ENCODE results near the gene LPAR1. TPM values are rescaled to one million over a fixed set of nuclear protein-coding genes. Genes with fewer than 3 reads are reported as not detected.

LPAR1 gene
- total and polyA plus RNA-seq, 10 of the 15 experiments (the other 5 are each of a cell fraction or from before 2014, with no cell fraction given) = 3.3 to 12.9 (median 8.4) TPM

DNA sequence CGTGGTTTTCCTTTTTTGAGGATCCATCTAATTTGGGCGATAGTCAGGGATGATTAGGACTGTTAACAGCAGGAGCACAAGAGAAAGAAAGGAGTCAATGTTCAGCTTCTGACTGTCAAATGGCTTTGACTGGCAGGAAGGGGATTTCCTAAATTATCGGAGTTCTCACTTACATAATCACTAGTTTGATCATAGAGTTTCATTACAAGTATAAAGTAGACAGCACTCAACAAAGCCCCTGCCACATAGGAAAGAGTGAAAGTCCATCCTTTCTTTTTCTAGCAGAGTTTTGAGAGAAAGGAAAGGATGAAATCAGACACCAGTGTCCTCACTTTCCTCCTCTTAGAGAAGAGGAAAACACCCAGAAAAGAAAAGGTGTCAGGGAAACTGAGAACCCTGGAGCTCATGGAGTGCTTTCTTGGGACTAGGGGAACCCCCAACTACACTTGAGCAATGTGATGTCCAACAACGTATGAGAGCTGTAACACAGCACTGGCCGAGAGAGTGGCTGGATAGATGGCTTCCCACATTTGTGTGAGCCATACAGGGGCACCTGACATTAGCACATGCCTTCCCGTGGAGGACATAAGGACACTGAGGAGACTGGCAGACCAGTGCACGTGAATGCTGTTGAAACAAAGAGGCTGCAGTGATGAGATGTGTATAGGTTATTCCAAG, 26.0 kb upstream of the LPAR1 start (continued):
- peak in 1 of 2 experiments; percentile 66; a peak in 1 of 4 replicates for TF ChIP-seq EP300 (IDR thresholded peaks at IDR 0.05; ENCODE audit: borderline replicate concordance in 1 of 2, control insufficient read depth in 1 of 2, low read depth in 2 of 2, low read length in 2 of 2)
- TF ChIP-seq MTA2 (IDR thresholded peaks at IDR 0.05; ENCODE audit: low read depth) = peak; percentile 81
- peak; percentile 85 for TF ChIP-seq EED (IDR thresholded peaks at IDR 0.05; ENCODE audit: low read depth)
- TF ChIP-seq DPF2 (IDR thresholded peaks at IDR 0.05) = peak; percentile 89; the same call in 1 of the 2 replicates
- no peak for TF ChIP-seq SP1 (IDR thresholded peaks at IDR 0.05; ENCODE audit: low read depth, low read length)
- TF ChIP-seq CBFB (IDR thresholded peaks at IDR 0.05; ENCODE audit: low read depth) = no peak
- TF ChIP-seq, protein P1, sequence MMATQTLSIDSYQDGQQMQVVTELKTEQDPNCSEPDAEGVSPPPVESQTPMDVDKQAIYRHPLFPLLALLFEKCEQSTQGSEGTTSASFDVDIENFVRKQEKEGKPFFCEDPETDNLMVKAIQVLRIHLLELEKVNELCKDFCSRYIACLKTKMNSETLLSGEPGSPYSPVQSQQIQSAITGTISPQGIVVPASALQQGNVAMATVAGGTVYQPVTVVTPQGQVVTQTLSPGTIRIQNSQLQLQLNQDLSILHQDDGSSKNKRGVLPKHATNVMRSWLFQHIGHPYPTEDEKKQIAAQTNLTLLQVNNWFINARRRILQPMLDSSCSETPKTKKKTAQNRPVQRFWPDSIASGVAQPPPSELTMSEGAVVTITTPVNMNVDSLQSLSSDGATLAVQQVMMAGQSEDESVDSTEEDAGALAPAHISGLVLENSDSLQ (IDR thresholded peaks at IDR 0.05) = peak; percentile 94
- TF ChIP-seq NFIC (IDR thresholded peaks at IDR 0.05; ENCODE audit: low read depth, low read length) = peak; percentile 38; the same call in 1 of the 2 replicates
- TF ChIP-seq HCFC1 (IDR thresholded peaks at IDR 0.05; ENCODE audit: low read length) = no peak
- TF ChIP-seq CBX5 (IDR thresholded peaks at IDR 0.05; ENCODE audit: low read depth) = no peak
- TF ChIP-seq CHD4 (IDR thresholded peaks at IDR 0.05) = no peak
- no peak for TF ChIP-seq STAT1 (conservative IDR thresholded peaks at IDR 0.05)
- TF ChIP-seq FOXM1 (IDR thresholded peaks at IDR 0.05; ENCODE audit: low read depth, low read length) = peak; percentile 35; the same call in 1 of the 2 replicates
- peak; percentile 54 for TF ChIP-seq NBN (IDR thresholded peaks at IDR 0.05)
- no peak for TF ChIP-seq SMARCA5 (IDR thresholded peaks at IDR 0.05)
- TF ChIP-seq LARP7 (IDR thresholded peaks at IDR 0.05) = peak; percentile 44; the same call in 1 of the 2 replicates
- TF ChIP-seq, protein P2, sequence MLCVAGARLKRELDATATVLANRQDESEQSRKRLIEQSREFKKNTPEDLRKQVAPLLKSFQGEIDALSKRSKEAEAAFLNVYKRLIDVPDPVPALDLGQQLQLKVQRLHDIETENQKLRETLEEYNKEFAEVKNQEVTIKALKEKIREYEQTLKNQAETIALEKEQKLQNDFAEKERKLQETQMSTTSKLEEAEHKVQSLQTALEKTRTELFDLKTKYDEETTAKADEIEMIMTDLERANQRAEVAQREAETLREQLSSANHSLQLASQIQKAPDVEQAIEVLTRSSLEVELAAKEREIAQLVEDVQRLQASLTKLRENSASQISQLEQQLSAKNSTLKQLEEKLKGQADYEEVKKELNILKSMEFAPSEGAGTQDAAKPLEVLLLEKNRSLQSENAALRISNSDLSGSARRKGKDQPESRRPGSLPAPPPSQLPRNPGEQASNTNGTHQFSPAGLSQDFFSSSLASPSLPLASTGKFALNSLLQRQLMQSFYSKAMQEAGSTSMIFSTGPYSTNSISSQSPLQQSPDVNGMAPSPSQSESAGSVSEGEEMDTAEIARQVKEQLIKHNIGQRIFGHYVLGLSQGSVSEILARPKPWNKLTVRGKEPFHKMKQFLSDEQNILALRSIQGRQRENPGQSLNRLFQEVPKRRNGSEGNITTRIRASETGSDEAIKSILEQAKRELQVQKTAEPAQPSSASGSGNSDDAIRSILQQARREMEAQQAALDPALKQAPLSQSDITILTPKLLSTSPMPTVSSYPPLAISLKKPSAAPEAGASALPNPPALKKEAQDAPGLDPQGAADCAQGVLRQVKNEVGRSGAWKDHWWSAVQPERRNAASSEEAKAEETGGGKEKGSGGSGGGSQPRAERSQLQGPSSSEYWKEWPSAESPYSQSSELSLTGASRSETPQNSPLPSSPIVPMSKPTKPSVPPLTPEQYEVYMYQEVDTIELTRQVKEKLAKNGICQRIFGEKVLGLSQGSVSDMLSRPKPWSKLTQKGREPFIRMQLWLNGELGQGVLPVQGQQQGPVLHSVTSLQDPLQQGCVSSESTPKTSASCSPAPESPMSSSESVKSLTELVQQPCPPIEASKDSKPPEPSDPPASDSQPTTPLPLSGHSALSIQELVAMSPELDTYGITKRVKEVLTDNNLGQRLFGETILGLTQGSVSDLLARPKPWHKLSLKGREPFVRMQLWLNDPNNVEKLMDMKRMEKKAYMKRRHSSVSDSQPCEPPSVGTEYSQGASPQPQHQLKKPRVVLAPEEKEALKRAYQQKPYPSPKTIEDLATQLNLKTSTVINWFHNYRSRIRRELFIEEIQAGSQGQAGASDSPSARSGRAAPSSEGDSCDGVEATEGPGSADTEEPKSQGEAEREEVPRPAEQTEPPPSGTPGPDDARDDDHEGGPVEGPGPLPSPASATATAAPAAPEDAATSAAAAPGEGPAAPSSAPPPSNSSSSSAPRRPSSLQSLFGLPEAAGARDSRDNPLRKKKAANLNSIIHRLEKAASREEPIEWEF (IDR thresholded peaks at IDR 0.05; ENCODE audit: insufficient replicate concordance, low read depth, low read length) = no peak
- TF ChIP-seq SREBF1 (IDR thresholded peaks at IDR 0.05; ENCODE audit: low read length) = no peak
- TF ChIP-seq, protein P3, sequence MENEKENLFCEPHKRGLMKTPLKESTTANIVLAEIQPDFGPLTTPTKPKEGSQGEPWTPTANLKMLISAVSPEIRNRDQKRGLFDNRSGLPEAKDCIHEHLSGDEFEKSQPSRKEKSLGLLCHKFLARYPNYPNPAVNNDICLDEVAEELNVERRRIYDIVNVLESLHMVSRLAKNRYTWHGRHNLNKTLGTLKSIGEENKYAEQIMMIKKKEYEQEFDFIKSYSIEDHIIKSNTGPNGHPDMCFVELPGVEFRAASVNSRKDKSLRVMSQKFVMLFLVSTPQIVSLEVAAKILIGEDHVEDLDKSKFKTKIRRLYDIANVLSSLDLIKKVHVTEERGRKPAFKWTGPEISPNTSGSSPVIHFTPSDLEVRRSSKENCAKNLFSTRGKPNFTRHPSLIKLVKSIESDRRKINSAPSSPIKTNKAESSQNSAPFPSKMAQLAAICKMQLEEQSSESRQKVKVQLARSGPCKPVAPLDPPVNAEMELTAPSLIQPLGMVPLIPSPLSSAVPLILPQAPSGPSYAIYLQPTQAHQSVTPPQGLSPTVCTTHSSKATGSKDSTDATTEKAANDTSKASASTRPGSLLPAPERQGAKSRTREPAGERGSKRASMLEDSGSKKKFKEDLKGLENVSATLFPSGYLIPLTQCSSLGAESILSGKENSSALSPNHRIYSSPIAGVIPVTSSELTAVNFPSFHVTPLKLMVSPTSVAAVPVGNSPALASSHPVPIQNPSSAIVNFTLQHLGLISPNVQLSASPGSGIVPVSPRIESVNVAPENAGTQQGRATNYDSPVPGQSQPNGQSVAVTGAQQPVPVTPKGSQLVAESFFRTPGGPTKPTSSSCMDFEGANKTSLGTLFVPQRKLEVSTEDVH (IDR thresholded peaks at IDR 0.05; ENCODE audit: low read depth, partially characterized antibody) = no peak
- TF ChIP-seq, protein P4, sequence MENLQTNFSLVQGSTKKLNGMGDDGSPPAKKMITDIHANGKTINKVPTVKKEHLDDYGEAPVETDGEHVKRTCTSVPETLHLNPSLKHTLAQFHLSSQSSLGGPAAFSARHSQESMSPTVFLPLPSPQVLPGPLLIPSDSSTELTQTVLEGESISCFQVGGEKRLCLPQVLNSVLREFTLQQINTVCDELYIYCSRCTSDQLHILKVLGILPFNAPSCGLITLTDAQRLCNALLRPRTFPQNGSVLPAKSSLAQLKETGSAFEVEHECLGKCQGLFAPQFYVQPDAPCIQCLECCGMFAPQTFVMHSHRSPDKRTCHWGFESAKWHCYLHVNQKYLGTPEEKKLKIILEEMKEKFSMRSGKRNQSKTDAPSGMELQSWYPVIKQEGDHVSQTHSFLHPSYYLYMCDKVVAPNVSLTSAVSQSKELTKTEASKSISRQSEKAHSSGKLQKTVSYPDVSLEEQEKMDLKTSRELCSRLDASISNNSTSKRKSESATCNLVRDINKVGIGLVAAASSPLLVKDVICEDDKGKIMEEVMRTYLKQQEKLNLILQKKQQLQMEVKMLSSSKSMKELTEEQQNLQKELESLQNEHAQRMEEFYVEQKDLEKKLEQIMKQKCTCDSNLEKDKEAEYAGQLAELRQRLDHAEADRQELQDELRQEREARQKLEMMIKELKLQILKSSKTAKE (IDR thresholded peaks at IDR 0.05; ENCODE audit: low read depth, poor library complexity, severe bottlenecking) = no peak

Measured in GM12878 (cell line).